Activated CD4-positive, alpha-beta T cell treated with anti-CD3 and anti-CD28 coated beads for 1 hour (primary cell): ENCODE data around the gene NCOA3.
"Not testable (repeated sequence)": the region's sequence is repeated elsewhere in the genome, so short reads cannot be mapped to it uniquely, and the experiment has no call there.

ENCODE experiments used
- DNase-seq: peaks from one replicate; pipeline ENCODE4 v3.0.0-alpha.2; 2020

Gene NCOA3

GRCh38 chr20:47541355-47541922, 39.8 kb downstream of the NCOA3 start:
- no peak for DNase-seq

- DNase-seq, result no peak
Measured at GRCh38 chr20:47543006-47543431, 41.3 kb downstream of the NCOA3 start.

- DNase-seq, result no peak
Measured at GRCh38 chr20:47544240-47544639, 42.6 kb downstream of the NCOA3 start.

- no peak for DNase-seq
Measured at GRCh38 chr20:47544852-47545251, 43.2 kb downstream of the NCOA3 start.

- DNase-seq, result no peak
Measured at GRCh38 chr20:47545499-47545898, 43.8 kb downstream of the NCOA3 start.

- DNase-seq, result no peak
Measured at GRCh38 chr20:47546184-47547033, 44.7 kb downstream of the NCOA3 start.

- DNase-seq, result no peak
Measured at GRCh38 chr20:47547034-47547387, 45.3 kb downstream of the NCOA3 start.

- no peak for DNase-seq
Measured at GRCh38 chr20:47549671-47550070, 48.0 kb downstream of the NCOA3 start.

- no peak for DNase-seq
Measured at GRCh38 chr20:47551222-47551621, 49.5 kb downstream of the NCOA3 start.

- no peak for DNase-seq
Measured at GRCh38 chr20:47551841-47552240, 50.2 kb downstream of the NCOA3 start.

GRCh38 chr20:47552996-47553395, 51.3 kb downstream of the NCOA3 start:
- no peak for DNase-seq

- not testable (repeated sequence) for DNase-seq
Measured at GRCh38 chr20:47553594-47554235, 52.0 kb downstream of the NCOA3 start.

GRCh38 chr20:47554283-47554682, 52.6 kb downstream of the NCOA3 start:
- DNase-seq, result not testable (repeated sequence)

- DNase-seq, result no peak
Measured at GRCh38 chr20:47557218-47557617, 55.5 kb downstream of the NCOA3 start.

- DNase-seq, result no peak
Measured at GRCh38 chr20:47557791-47558190, 56.1 kb downstream of the NCOA3 start.

- no peak for DNase-seq
Measured at GRCh38 chr20:47558295-47559066, 56.8 kb downstream of the NCOA3 start.

GRCh38 chr20:47559141-47559540, 57.5 kb downstream of the NCOA3 start:
- no peak for DNase-seq

GRCh38 chr20:47561180-47561579, 59.5 kb downstream of the NCOA3 start:
- DNase-seq, result no peak

- DNase-seq, result no peak
Measured at GRCh38 chr20:47561603-47562583, 60.2 kb downstream of the NCOA3 start.

GRCh38 chr20:47566269-47566668, 64.6 kb downstream of the NCOA3 start:
- no peak for DNase-seq

GRCh38 chr20:47568019-47568418, 66.3 kb downstream of the NCOA3 start:
- no peak for DNase-seq

- DNase-seq, result no peak
Measured at GRCh38 chr20:47568837-47569410, 67.2 kb downstream of the NCOA3 start.
